Activated CD4-positive, alpha-beta T cell treated with anti-CD3 and anti-CD28 coated beads, Interleukin-2, amount 10 ng/mL, durations not matched to agents 24 days and 14 days (primary cell): ENCODE data around the gene TM4SF18. TPM values are rescaled to one million over a fixed set of nuclear protein-coding genes. Genes with fewer than 3 reads are reported as not detected.

Experiments
- DNase-seq: peaks from one replicate; pipeline ENCODE4 v3.0.0; 2022
- H3K27ac Mint-ChIP-seq: one replicate; pipeline ENCODE4 v1.8.0; 2022; ENCODE audit warnings: mild to moderate bottlenecking, mixed read lengths
- H3K27me3 Mint-ChIP-seq: one replicate; pipeline ENCODE4 v1.8.0; 2022; ENCODE audit warnings: mixed read lengths
- H3K36me3 Mint-ChIP-seq: one replicate; pipeline ENCODE4 v1.8.0; 2022; ENCODE audit warnings: low read depth, mild to moderate bottlenecking, mixed read lengths
- H3K4me1 Mint-ChIP-seq: one replicate; pipeline ENCODE4 v1.8.0; 2021; ENCODE audit warnings: mixed read lengths
- H3K4me3 Mint-ChIP-seq: one replicate; pipeline ENCODE4 v1.8.0; 2022; ENCODE audit warnings: mild to moderate bottlenecking, moderate library complexity, mixed read lengths
- H3K9me3 Mint-ChIP-seq: one replicate; pipeline ENCODE4 v1.8.0; 2021; ENCODE audit warnings: mixed read lengths
- intact Hi-C: fragments of 100-400 bp; cut with micrococcal nuclease; formaldehyde crosslinking; loops from one replicate; pipeline ENCODE4 v1.15.1; 2023
- total RNA-seq: library from RNA; stranded (reverse); gene quantifications from 2 replicates; pipeline ENCODE4 v1.2.3, GENCODE V29; 2022

TM4SF18 gene
- total RNA-seq, 1 donor from 2014 or later: not detected

DNA sequence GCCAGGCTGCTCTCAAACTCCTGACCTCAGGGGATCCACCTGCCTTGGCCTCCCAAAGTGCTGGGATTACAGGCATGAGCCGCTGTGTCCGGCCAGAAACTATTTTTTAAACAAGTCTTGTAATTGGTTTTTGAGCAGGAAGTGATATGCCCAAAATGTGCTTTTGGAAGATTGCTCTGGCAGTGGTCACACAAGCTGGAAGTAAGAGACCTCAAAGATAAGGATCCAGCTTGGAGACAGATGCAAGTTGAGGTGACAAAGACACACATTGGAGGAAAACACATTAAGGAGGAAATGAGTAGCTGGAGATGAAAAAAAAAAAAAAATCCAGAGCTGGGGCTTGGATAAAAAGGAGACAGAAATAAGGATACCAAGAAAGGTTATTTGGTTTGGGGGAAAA is 6.3 kb downstream of the TM4SF18 start:
- Mint-ChIP-seq H3K4me1 (no peaks in the 10 kb centered on the region), H3K27me3 (peaks cover 33% of the 10 kb centered on the region), H3K27ac (no peak overlapping the region), H3K4me3 (no peak overlapping the region), H3K9me3 (no peaks in the 10 kb centered on the region), H3K36me3 (no peaks in the 10 kb centered on the region)
- no peak for DNase-seq
- intact Hi-C loops: no loop called here

GRCh38 chr3:149325581-149325980 is 7.9 kb downstream of the TM4SF18 start:
- H3K4me1 Mint-ChIP-seq: no peaks in the 10 kb centered on the region
- H3K27ac Mint-ChIP-seq: no peak overlapping the region
- no peaks in the 10 kb centered on the region for H3K36me3 Mint-ChIP-seq
- H3K4me3 Mint-ChIP-seq: no peak overlapping the region
- intact Hi-C loops: no loop called here
- H3K9me3 Mint-ChIP-seq: no peaks in the 10 kb centered on the region
- peaks cover 33% of the 10 kb centered on the region for H3K27me3 Mint-ChIP-seq
- no peak for DNase-seq

GRCh38 chr3:149324332-149324731 is 9.1 kb downstream of the TM4SF18 start:
- H3K27ac Mint-ChIP-seq: no peak overlapping the region
- intact Hi-C loops: no loop called here

DNA sequence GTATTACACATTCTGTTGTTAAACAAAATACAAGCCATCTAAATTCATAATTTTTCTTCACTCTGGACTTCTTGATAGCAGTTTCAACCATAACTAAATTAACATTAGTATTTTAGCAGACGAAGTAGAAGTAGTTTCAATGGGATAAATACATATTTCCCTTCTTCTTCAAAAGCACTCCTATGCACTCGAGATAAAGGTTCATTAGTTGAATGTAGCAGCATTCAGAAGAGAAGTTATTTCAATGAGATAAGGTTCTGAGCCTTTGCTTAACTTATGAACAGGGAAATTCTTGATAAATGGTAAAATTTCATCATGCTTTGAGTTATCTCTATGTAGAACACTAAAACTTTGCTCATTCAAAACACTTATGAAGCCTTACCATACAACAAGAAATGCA is 11.8 kb downstream of the TM4SF18 start:
- no peak overlapping the region for H3K4me3 Mint-ChIP-seq
- H3K27ac Mint-ChIP-seq: no peak overlapping the region
- peaks cover 21% of the 10 kb centered on the region for H3K27me3 Mint-ChIP-seq
- no peaks in the 10 kb centered on the region for H3K9me3 Mint-ChIP-seq
- intact Hi-C loops: no loop called here
- DNase-seq: no peak
- H3K36me3 Mint-ChIP-seq: no peaks in the 10 kb centered on the region
- H3K4me1 Mint-ChIP-seq: no peaks in the 10 kb centered on the region

More at GRCh38 chr3:149324332-149324731, 9.1 kb downstream of the TM4SF18 start:
- DNase-seq: no peak
- Mint-ChIP-seq H3K4me3 (no peak overlapping the region), H3K27me3 (peaks cover 27% of the 10 kb centered on the region), H3K36me3 (no peaks in the 10 kb centered on the region), H3K9me3 (no peaks in the 10 kb centered on the region), H3K4me1 (no peaks in the 10 kb centered on the region)

DNA sequence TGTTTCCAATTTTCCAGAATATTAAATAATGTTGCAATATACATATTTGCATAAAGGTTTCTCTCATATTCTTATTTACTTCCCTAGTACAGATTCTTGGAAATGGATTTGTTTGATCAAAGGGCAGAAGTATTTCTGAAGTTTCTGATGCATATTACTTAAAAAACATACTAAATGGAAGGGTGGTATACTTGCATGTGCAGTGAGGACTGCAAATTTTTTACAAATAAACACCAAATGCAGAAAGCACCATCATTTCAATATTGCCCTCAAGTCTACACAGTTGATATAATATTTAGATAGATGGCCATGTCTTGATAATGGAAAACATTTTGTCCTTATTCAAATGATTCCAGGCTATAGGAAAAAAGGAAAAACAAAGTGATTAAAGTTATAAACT is 12.3 kb downstream of the TM4SF18 start:
- H3K4me1 Mint-ChIP-seq: no peaks in the 10 kb centered on the region
- no peaks in the 10 kb centered on the region for H3K9me3 Mint-ChIP-seq
- no peak overlapping the region for H3K27ac Mint-ChIP-seq
- no peaks in the 10 kb centered on the region for H3K36me3 Mint-ChIP-seq
- intact Hi-C loops: no loop called here
- peaks cover 18% of the 10 kb centered on the region for H3K27me3 Mint-ChIP-seq
- no peak overlapping the region for H3K4me3 Mint-ChIP-seq
- no peak for DNase-seq

DNA sequence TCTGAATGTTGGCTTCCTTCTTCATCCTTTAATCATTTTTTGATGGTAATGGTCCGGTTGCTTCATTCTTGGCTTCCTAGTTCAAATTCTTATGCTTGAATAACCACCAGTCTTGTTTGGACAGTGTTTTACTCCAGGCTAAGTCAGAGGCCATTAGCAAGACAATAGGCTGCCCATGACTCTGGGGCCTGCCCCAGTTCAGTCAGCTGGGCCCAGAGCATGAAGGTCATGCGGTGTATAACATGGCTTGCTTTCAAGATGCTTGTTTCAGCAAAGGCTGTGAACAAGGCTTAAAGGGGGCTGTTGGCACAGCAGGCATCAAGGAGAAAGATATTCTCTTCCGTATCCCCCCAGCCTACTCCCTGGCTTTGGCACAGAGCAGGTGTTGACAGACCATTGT is 13.7 kb downstream of the TM4SF18 start:
- Mint-ChIP-seq H3K4me3 (no peak overlapping the region), H3K27ac (no peak overlapping the region), H3K4me1 (no peaks in the 10 kb centered on the region), H3K9me3 (no peaks in the 10 kb centered on the region), H3K36me3 (no peaks in the 10 kb centered on the region), H3K27me3 (peaks cover 16% of the 10 kb centered on the region)
- DNase-seq: no peak
- intact Hi-C loops: no loop called here

DNA sequence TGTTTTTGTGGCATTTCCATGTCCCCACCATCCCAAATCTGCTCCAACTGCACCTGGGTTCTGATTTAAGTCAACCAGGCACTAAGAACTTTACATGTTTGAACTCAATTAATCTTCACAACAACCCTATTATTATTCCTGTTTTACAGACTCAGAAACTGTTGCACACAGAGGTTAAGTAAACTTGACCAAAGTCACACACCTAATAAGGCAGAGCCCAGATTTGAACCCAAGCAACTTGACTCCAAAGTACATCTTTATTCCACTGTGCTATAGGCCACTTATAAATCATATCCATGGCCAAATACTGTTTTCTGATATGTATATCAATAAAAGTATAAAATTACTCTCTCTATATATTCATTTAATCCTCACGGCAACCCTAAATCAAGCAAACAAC is 16.4 kb downstream of the TM4SF18 start:
- no peak for DNase-seq
- no peak overlapping the region for H3K4me3 Mint-ChIP-seq
- H3K4me1 Mint-ChIP-seq: no peaks in the 10 kb centered on the region
- peaks cover 29% of the 10 kb centered on the region for H3K27me3 Mint-ChIP-seq
- no peak overlapping the region for H3K27ac Mint-ChIP-seq
- intact Hi-C loops: no loop called here
- H3K9me3 Mint-ChIP-seq: no peaks in the 10 kb centered on the region
- H3K36me3 Mint-ChIP-seq: no peaks in the 10 kb centered on the region

- no peak for DNase-seq
- no peaks in the 10 kb centered on the region for H3K36me3 Mint-ChIP-seq
- no peaks in the 10 kb centered on the region for H3K9me3 Mint-ChIP-seq
- H3K4me1 Mint-ChIP-seq: no peaks in the 10 kb centered on the region
- H3K4me3 Mint-ChIP-seq: no peak overlapping the region
- intact Hi-C loops: no loop called here
- peaks cover 25% of the 10 kb centered on the region for H3K27me3 Mint-ChIP-seq
- no peak overlapping the region for H3K27ac Mint-ChIP-seq
Measured at GRCh38 chr3:149316437-149316836, 17.0 kb downstream of the TM4SF18 start.

GRCh38 chr3:149315694-149316093 is 17.7 kb downstream of the TM4SF18 start:
- no peak for DNase-seq
- Mint-ChIP-seq H3K4me3 (no peak overlapping the region), H3K27ac (no peak overlapping the region), H3K36me3 (no peaks in the 10 kb centered on the region), H3K27me3 (peaks cover 27% of the 10 kb centered on the region), H3K9me3 (no peaks in the 10 kb centered on the region), H3K4me1 (no peaks in the 10 kb centered on the region)
- intact Hi-C loops: no loop called here

DNA sequence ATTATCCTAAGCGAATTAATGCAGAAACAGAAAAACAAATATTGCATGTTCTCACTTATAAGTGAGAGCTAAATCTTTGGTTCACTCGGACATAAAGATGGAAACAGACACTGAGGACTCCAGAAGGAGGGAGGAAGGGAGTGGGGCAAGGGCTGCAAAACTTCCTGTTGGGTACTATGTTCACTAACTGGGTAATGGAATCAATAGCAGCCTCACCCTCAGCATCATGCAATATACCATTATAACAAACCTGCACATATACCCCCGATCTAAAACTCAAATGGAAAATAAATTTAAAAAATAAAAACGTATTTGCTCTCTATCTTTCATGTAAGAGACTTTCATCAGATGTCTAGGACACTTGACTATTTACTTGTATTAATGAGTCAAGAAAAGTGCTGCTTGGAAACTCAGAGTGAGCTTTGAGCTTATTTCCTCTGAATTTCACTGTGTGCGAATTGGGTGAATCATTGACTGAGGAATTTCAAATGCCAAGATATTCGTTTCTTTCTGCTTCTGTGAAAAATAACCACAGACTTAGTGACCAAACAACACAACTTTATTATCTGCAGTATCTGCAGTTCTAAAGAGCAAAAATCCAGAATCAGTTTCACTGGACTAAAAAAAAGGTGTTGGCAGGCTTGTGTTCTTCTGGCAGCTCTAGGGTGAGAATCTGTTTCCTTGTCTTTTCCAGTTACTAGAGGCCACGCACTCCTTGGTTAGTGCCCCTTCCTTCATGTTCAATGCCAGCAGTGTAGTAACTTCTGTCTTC is 18.4 kb downstream of the TM4SF18 start:
- Mint-ChIP-seq H3K36me3 (no peaks in the 10 kb centered on the region), H3K27me3 (peaks cover 28% of the 10 kb centered on the region), H3K9me3 (no peaks in the 10 kb centered on the region), H3K4me1 (no peaks in the 10 kb centered on the region), H3K27ac (no peak overlapping the region), H3K4me3 (no peak overlapping the region)
- intact Hi-C loops: no loop called here
- DNase-seq: no peak

GRCh38 chr3:149313542-149313941 is 19.9 kb downstream of the TM4SF18 start:
- Mint-ChIP-seq H3K27ac (no peak overlapping the region), H3K27me3 (peaks cover 28% of the 10 kb centered on the region), H3K9me3 (no peaks in the 10 kb centered on the region), H3K36me3 (no peaks in the 10 kb centered on the region), H3K4me1 (no peaks in the 10 kb centered on the region), H3K4me3 (no peak overlapping the region)
- intact Hi-C loops: no loop called here
- DNase-seq: no peak

DNA sequence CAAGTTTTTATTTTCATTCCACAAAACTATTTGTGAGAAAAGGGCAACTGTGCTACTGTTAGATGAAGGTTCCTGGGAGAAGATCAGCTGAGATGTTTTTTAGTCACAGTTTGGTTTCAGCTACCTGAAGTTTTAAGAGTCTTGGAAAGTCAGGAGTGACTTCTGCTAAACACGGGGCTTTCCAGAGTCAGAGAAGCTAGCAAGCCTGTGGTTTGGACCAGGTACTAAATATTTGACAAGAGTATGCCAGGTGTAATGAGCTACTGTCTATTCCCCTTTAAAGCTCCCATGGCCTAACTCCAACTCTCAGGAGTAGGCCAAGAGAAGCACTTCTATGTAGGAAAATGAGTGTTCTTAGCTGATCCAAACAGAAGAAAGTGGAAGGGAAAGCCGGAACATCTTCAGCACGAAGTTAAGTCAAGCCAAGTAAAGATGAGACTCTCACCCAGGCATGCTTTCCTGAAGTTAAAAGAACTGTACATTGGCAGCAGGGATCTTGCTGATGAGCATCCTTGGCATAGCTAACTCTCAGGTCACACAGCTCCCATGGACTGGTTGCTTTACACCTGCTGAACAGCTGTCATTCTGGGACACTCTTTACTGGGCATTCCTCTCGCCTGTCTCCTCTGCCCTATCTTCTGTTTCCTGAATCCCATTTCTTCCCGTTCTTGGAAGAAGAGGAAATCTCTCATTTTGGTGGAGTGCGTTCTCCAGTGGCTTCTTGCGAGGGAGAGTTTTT is 22.5 kb downstream of the TM4SF18 start:
- H3K27ac Mint-ChIP-seq: no peak overlapping the region
- H3K9me3 Mint-ChIP-seq: peaks cover 3% of the 10 kb centered on the region
- DNase-seq: no peak
- no peak overlapping the region for H3K4me3 Mint-ChIP-seq
- H3K4me1 Mint-ChIP-seq: no peaks in the 10 kb centered on the region
- no peaks in the 10 kb centered on the region for H3K36me3 Mint-ChIP-seq
- intact Hi-C loops: no loop called here
- peaks cover 25% of the 10 kb centered on the region for H3K27me3 Mint-ChIP-seq

DNA sequence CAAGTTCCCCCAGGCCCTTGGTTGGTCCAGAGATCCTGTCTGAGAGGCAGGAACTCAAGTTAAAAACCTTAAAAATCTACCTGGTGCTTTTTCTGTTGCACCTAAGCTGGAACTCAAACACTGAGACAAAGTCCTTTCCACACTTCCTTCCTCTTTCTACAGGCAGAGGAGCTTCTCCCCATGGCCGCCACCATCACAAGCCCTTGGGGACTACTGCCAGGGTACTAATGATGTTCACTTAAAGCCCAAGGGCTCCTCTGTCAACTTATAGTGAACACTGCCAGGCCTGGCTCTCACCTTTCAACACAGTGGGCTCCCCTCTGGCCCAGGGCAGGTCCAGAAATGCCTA is 26.0 kb downstream of the TM4SF18 start:
- no peak overlapping the region for H3K27ac Mint-ChIP-seq
- H3K27me3 Mint-ChIP-seq: peaks cover 37% of the 10 kb centered on the region
- H3K36me3 Mint-ChIP-seq: no peaks in the 10 kb centered on the region
- intact Hi-C loops: no loop called here
- H3K4me1 Mint-ChIP-seq: no peaks in the 10 kb centered on the region
- H3K9me3 Mint-ChIP-seq: peaks cover 3% of the 10 kb centered on the region
- DNase-seq: no peak
- H3K4me3 Mint-ChIP-seq: no peak overlapping the region

DNA sequence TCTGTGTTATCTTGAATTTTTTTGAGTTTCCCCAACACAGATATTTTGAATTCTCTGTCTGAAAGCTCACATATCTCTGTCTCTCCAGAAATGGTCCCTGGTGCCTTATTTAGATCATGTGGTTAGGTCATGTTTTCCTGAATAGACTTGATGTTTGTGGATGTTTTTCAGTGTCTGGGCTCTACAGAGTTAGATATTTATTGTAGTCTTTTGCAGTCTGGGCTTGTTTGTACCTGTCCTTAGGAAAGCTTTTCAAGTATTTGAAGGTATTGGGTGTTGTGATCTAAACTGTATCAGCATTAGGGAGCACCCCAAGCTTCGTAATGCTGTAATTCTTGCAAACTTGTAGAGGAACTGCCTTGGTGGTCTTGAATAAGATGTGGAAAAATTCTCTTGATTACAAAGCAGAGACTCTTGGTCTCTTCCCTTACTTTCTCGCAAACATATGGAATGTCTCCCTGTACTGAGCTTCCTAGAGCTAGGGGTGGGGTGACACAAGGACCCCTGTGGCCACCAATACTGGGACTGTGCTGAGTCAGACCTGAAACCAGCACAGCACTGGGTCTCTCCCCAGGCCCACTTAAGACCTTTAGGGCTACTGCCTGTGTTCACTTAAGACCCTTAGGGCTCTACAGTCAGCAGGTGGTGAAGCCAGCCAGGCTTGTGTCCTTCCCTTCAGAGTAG is 26.5 kb downstream of the TM4SF18 start:
- peaks cover 3% of the 10 kb centered on the region for H3K9me3 Mint-ChIP-seq
- H3K27me3 Mint-ChIP-seq: peaks cover 37% of the 10 kb centered on the region

More for the DNA sequence above, 26.5 kb downstream of the TM4SF18 start:
- intact Hi-C loops: no loop called here
- no peak overlapping the region for H3K27ac Mint-ChIP-seq
- H3K4me3 Mint-ChIP-seq: no peak overlapping the region
- peak; percentile 44 for DNase-seq
- no peaks in the 10 kb centered on the region for H3K36me3 Mint-ChIP-seq
- no peaks in the 10 kb centered on the region for H3K4me1 Mint-ChIP-seq
